Amniotic epithelial cell (primary cell): ENCODE data around the gene DACH1.

Experiments
- DNase-seq: peaks from one replicate; pipeline ENCODE4 v3.0.0-alpha.2; 2010; ENCODE audit warnings: low read depth

The DACH1 gene

DNA sequence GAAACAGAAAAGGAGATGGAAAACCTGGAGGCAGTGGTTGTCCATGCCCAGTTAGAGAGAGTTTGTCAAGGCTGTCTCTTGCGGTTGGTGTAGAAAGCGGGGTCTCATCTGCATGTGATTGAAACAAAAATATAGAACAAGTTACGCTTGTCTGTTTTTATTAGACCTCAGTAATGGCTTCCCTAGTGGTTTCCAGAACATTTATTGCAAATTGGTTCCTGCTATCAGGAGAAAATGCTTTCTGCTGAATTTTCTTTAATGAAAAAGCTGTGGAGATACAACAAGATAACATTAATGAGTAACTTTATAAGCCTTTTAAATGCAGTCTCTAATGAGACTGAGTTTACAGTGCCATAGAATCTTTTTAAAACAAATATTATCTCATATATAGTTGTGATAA lies 378.0 kb downstream of the DACH1 start:
- no peak for DNase-seq

DNA sequence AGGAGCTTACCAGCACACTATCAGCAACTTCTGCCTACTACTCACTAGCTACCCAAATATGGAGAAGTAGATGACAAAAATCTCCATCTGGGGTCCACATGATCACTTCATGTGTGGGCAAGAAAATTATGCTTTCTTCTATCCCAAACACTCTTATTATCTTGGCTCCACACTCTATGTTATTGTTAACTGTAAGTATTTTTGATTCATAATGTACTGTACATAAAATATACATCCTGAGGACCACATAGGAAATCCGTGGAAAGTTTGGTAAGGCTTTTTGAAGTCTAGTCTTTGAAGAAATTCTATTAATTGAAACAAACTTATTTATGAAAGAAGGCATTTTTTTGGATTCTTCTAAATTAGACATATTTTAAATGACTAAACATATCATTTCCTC lies 378.8 kb downstream of the DACH1 start:
- DNase-seq = no peak

DNA sequence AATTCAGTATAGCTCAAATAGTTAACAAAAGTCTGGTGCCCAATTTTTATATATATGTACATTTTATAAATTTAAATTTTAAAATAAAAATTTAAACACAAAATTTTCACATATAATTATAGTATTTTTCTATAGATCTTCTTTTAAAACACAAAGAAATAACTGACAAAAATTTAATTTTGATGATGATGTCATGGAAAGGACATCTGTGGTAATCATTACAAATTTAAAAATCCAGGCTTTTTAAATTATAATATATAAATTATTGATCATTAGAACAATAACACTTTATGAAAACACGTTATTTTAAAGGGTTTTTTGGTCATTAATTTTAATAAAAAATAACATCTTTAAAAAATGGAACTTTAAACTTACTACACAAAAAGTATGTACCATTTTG lies 381.1 kb downstream of the DACH1 start:
- no peak for DNase-seq

DNA sequence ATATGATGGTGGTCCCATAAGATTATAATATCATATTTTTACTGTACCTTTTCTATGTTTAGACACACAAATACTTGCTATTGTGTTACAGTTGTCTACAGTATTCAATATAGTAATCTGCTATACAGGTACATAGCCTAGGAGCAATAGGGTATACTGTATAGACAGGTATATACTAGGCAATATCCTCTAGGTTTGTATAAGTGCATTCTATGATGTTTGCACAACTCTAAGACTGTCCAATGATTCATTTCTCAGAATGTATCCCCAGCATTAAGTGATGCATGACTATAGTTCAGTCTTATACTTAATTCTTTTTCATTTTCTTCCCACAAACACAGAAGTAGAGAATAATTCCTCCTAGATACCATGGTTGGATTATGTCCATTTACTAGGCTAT lies 383.3 kb downstream of the DACH1 start:
- no peak for DNase-seq

DNA sequence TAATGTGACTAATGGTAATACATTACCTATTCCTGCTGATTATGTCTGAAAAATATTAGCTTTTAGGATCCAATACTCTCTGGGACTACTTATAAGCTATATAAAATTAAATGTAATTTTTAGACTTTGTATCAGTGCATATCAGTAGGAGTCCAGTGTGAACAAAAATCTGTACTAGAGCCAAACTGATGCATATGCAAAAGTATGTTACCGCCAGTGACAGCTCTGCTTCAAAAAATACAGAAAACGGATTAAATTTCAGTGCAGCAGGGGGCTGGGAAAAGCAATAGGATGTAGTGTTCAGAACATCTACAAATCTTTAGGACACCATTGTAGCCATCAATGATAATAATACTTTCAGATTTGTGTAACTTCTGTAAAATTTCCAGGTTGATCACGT lies 385.5 kb downstream of the DACH1 start:
- DNase-seq = no peak

DNA sequence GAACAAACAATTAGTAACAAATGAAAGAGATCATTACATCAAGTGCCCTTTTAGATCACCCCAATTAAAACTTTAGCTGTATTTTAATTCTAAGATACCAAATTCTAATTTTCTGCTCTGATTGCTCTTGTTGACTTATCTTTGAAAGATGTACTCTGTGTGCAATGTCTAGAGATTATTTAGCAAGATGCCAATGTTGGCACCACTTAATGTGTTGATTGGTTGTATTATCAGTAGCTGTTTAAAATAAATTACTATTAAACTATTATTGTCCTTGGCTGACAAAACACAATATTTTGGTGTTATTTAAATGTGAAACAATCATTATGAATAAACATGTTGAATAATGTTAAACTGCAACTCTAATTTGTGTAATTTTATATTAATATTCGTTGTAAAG lies 386.0 kb downstream of the DACH1 start:
- DNase-seq = no peak

DNA sequence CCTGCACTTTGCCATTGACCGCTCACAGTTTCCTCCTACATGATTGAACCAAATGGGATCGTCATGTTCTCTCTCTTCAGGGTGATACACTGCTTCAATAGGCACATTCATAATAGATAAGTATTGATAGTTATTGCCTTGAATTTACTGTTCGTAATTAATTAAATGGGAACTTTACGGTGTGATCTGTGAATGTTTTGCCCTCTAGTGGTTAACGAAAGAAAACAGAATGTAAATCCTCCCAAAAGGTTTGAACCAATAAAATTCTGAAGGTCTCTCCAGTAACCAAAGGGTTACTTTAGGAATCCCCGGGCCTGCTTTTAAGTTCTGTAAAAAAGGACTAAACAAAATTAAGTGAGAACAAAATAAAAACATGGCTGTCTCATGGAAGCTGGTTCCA lies 389.3 kb downstream of the DACH1 start:
- DNase-seq = no peak

DNA sequence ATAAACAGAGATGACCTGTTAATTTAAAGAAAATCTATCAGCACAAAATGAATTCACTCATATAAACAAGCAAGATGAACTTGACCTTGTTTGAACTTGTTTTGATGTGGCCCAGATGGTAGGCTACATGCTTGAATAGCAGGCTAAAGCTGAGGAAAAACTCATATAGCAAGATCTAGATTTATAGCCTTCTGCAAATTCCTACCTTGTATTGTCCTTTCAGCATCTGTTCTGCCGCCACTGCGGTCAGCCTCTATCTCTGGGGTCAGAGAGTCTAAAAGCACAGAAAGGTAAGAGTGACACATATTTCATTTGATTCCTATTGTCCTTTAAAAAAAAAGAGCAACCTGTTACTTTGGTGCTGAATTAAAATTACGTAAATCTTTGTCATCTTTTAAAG lies 392.1 kb downstream of the DACH1 start:
- DNase-seq = no peak

DNA sequence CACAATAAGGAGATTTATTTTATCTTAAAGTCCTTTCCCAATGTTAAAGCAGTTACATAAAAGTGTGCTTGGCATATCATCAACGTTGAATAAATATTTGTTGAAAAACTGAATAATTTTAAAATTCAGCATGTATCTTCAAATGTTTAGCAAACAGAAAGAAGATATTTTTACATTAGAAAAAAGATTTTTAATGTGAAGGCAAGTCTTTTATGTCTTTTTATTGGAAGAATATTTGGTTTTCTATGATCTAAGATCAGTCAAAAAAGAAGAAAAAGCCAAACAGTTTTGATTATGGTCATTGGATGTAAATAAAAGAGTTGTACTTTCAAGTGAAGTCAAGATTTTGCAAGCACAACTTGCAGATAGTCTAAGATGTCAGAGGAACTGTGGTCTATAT lies 397.4 kb downstream of the DACH1 start:
- DNase-seq = no peak

DNA sequence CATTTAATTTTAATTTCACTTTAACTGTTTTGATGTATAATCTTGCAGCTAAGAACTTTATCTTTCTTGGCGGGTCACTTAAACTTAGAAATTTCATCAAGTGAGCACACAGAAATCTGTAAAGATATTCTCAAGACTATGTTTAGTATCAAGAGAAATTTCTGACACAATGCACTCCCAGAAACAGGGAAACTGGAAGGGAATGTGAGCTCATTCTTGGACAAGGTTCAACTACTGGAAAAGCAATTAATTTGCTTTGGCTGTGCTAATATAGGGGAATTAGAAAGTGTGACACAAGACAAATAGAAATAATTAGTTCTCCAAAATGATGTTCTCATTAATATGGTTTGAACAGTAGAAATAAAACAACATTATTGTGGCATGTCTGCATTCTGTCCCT lies 402.3 kb downstream of the DACH1 start:
- peak; percentile 24 for DNase-seq

DNA sequence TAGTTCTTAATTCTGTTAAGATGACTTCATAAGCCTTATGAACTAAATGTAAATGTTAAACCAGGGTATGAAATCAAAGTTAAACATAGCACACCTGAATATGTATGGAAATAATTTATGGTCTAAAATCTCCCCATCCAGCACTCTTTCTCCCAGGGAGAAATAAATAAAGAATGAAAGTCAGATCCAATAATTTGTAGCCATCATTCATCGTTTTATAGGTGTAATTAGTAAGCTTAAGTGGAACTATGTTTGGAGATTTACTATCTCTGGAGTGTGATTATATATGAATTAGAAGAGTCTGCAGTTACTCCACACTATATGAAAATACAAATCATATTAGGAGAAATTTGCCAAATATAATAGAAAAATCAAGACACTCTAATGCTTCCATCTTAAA lies 405.1 kb downstream of the DACH1 start:
- no peak for DNase-seq

DNA sequence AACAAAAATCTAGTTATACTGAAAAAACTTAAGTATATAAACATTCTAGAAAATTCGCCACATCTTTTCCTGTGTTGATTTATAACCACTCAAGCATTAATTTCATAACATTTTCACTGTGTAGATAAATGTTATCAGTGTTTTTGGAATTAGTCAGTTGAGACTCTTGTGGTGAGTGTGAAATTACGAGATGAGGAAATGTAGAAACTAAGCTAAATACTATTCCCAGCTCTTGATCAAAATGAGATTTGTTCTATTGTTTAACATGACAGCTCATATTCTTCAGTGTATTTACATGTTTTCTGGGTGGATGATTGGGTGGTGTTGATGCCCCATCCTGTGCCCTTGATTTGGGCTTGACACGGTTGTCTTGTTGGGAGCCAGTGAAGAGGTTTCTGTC lies 406.8 kb downstream of the DACH1 start:
- peak; percentile 81 for DNase-seq

DNA sequence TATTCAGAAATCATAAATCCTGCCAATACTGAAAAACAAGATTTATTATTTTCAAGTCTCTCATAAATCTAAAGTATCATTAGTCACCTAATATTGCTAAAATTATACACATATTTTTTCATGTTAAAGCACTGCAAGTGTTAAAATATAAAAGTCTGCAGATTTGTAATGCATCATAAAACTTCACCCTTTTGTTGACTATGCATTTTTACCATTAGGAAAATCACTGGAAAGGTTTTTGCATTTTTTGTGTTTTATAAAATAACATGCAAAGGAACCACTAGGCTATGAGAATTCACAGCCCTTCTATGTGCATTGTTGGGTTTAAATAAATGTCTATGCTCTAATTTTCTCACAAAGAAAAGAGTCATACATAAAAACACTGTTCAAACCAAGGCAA lies 407.3 kb downstream of the DACH1 start:
- no peak for DNase-seq

DNA sequence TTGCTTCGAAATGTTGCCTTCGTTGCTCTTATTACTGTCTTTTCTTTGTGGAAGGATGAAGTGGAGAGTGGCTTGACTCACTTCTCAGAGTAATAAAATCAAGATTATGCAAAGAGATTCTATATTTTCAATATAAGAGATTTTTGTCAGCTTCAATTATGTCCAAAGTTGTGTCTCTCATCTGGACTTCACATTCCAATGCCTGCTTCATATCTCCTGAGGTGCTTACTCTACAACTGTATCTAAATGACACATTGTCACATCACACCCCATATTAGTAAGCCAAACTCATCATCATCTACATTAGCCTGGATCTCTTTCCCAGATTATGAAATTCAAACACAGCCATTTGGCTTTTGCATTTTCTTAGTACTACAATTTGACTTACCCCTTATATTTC lies 409.4 kb downstream of the DACH1 start:
- DNase-seq = no peak

DNA sequence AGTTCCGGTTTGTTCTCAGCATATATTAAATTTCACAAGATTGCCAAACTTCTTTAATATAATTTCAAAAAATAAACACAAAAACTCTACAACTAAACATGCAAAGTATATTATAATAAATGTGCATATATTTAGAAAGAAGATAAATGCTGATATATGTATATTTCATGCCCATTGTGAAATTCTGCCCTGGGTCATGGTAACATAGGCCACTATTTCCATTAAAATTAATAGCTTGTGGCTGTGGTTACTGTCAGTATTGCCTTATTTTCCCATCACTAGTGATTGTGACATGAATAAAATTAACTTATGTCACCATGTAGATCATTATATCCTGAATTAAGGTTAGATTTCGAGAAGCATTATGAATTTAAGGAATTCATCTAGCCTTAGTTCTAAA lies 410.9 kb downstream of the DACH1 start:
- no peak for DNase-seq

DNA sequence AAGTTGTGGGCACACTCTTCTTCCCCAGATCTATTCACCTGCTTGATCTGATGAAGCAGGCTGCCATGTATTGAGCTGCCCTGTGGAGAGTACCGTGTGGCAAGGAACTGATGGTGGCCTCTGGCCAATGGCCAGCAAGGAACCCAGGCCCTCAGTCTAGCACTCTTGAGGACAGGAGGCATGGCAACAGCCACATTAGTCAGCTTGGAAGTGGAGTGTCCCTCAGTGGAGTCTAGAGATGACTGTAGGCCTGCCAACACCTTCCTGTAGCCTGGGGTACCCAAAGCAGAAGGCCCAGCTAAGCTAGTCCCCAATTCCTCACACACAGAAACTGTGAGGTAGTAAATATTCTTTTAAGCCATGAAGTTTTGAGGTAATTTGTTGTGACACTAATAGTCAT lies 412.5 kb downstream of the DACH1 start:
- DNase-seq = no peak

DNA sequence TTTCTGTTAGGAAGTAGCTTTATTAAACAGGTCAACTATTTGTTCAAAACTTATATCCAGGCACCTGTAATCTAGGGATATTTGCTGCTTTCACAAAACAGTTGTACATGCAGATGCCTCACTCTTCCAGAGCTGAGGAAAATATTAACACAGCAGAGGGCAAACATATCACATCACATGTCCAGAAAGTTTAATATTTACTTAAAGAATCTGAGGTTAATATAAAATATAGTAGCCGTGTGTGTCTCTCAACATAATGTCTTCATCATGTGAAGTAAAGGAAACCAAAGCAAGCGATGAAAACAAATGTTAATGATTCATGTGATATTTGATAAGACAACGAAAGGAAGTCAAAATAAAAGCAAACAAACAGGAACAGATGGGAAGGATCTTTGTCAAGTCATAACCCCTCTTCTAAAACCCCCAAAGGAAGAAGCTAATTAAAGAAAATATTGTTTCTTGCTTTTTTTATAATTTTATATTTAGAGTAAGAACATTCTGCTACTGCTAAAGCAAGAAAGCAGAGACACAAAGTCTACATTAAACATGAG lies 418.8 kb downstream of the DACH1 start:
- no peak for DNase-seq

DNA sequence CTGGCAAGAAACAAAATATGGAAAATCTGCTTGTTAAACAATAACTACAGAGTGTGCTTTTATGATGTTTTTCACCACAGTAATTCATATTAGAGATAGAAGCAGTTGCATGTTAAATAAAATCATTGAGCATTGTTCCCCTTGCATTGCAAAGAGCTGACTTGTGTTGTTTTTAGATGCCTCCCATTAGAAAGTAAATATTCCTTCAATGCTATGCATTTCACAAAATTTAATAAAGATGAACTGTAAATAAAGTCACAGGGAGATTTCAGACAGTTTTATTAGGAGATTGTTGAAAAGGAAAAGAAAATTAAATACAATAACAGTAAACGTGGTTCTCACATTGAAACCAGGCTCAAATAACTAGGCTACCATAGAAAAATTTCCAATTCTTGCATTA lies 429.3 kb downstream of the DACH1 start:
- DNase-seq = no peak

DNA sequence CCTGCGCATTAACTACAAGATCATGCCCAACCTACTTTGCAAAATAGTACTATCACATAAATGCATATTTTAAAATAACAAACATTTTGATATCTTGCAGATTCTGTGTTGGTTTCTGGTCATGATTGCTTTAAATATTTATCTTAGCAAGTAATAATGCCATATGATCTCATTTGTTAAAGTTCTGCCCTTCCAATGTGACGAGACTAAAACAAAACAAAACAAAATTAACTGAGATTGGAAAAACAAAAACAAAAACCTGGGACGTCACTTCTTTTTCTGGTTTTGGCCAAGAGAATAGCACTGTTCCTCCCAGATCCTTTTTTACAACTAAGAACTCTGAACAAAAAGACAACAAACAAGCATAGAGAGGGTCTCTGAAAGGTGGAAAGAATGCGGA lies 436.3 kb downstream of the DACH1 start:
- no peak for DNase-seq

DNA sequence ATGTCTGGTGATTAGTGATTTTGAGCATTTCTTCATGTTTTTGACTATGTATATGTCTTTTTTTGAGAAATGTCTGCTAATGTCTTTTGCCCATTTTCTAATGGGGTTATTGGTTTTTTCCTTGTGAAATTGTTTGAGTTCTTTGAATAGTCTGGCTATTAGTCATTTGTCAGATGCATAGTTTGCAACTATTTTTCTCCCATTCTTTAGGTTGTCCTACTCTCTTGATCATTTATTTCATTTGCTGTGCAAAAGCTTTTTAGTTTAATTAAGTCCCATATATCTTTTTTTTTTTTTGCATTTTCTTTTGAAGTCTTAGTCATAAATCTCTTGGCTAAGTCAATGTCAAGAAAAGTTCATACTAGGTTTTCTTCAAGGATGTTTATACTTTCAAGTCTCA lies 449.8 kb downstream of the DACH1 start:
- peak; percentile 30 for DNase-seq

DNA sequence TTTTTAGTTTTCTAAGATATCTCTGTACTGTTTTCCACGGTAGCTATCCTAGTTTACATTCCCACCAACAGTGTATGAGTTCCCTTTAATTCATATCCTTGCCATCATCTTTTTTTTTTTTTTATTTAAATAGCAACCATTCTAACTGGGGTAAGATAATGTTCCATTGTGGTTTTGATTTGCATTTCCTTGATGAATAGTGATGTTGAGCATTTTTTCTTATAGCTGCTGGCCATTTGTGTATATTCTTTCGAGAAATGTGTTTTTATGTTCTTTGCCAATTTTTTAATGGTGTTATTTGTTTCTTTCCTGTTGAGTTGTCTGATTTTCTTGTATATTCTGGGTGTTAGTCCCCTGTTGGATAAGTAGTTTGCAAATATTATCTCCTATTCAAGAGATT lies 454.8 kb downstream of the DACH1 start:
- peak; percentile 16 for DNase-seq

DNA sequence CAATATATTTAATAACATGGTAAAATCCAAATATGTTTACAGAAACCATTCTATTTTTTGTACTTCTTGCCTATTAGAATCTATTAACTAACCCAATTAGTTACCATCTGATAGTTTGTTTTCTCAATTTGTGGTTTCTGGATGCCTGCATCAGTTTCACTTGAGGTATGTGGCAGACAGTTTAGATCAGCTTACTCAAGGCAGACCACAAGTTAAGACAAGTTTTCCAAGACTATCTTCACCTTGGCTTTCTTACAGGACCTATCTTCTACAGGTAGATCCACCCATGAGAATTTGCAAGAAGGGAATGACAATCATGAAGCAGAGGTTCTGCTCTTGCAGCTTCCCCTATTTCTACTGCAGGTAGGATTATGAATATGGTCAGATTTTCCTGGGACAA lies 458.6 kb downstream of the DACH1 start:
- DNase-seq = no peak

DNA sequence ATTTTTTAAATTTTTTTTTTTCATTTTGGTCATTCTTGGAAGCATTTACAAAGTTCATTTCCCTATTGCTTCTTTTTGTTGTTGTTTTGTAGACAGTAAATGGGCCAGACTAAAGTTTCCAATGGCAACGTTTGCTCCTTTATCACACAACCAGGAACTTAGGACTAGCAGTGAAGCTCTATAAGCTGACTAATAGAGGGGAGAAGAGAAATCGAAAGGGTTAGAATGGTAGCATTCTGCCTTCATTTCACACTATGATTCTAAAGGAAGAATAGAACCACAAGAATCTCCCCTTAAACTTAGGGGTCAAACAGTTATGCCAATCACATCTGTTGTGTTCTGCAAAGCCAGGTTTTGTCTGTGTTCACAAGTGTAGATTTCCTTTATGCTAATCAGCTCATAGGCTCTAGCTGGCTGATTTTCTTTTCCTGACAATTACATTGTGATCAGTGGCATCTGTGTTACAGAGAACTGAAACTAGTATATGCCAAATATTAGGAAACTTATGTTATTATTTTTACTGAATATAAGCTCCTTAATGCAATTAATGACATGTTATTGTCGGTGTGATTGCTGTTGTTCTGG lies 467.3 kb downstream of the DACH1 start:
- DNase-seq = no peak

DNA sequence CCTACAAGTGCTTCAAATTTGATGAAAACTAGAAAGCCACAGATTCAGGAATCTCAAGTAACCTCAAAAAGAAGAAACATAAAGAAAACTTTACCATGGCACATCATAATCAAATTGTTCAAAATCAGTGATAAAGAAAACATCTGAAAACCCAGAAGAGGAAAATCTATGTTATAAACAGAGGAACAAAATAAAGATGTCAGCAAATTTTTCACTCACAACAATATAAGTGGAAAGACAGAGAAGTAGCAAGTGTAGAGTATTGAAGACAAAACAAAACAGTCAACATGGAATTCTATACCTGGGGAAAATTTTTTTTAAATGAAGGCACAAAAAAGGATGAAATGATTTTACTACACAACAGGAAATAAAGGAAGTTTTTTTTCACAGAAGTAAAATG lies 470.9 kb downstream of the DACH1 start:
- DNase-seq = no peak

DNA sequence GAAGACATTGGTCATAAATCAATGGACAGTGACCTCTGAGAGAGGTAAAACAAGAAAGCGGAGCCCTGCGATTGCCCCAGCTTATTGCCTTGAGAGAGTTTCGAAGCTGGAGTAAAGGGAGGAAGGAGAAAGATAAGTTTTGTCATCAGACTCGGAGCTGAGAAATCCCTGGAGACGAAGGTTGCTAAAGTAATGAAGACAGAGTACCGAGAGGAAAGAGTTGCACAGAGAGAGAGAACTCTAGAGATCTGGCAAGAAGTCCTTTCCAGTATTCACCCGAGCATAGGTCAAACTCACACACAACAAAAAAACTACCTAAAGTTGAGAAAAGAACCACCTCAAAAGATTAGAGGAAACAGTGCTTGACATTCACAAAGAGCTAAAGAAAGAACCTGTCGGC lies 472.0 kb downstream of the DACH1 start:
- DNase-seq = no peak
